Measurements from ENCODE around the gene DYRK2.

- no peak for TF ChIP-seq CTCF (conservative IDR thresholded peaks at IDR 0.05 in 1 of 2, IDR thresholded peaks at IDR 0.05 in 1 of 2; ENCODE audit: extremely low read depth in 1 of 2, insufficient read depth in 1 of 2, low read depth in 1 of 2, low read length in 2 of 2)
- no peak for TF ChIP-seq EZH2 (IDR thresholded peaks at IDR 0.05; ENCODE audit: borderline replicate concordance, low read length)
Measured at GRCh38 chr12:67617629-67618028, 30.9 kb upstream of the DYRK2 start.
